ENCODE measurements around the gene SLC24A1.

DNA sequence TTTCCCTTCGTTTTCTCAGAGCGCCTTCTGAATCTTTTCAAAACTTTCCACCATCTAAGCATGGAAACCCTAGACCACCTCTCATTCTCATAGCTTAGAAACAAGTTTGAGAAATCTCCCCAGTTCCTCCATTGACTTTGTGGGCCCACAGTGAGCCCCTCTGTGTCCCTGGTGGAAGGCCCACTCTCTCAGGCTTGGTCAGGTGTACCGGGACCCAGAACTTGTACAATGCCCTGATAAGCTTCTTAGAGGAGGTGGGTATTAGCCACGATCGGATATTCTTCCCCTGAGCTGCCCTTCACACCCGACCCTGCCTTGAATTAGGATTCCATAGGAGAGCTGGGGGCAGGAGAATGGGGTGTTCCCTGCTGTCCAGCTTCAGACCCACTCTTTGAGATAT is at the start of gene SLC24A1:
- TF ChIP-seq, protein P1, sequence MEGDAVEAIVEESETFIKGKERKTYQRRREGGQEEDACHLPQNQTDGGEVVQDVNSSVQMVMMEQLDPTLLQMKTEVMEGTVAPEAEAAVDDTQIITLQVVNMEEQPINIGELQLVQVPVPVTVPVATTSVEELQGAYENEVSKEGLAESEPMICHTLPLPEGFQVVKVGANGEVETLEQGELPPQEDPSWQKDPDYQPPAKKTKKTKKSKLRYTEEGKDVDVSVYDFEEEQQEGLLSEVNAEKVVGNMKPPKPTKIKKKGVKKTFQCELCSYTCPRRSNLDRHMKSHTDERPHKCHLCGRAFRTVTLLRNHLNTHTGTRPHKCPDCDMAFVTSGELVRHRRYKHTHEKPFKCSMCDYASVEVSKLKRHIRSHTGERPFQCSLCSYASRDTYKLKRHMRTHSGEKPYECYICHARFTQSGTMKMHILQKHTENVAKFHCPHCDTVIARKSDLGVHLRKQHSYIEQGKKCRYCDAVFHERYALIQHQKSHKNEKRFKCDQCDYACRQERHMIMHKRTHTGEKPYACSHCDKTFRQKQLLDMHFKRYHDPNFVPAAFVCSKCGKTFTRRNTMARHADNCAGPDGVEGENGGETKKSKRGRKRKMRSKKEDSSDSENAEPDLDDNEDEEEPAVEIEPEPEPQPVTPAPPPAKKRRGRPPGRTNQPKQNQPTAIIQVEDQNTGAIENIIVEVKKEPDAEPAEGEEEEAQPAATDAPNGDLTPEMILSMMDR (conservative IDR thresholded peaks at IDR 0.05 in 1 of 2, IDR thresholded peaks at IDR 0.05 in 1 of 2; ENCODE audit: extremely low read depth in 1 of 2, insufficient read depth in 1 of 2, low read depth in 1 of 2, low read length in 2 of 2), result no peak
- no peak for TF ChIP-seq EZH2 (IDR thresholded peaks at IDR 0.05; ENCODE audit: borderline replicate concordance, low read length)
